ENCODE measurements around the gene FSIP1. TPM values are rescaled to one million over a fixed set of nuclear protein-coding genes. Genes with fewer than 3 reads are reported as not detected.

The FSIP1 gene
- total RNA-seq, 2 donors from 2014 or later, result 4.1 to 5.3 TPM

GRCh38 chr15:39628144-39628508 is 154.5 kb downstream of the FSIP1 start:
- peaks cover 36% of the 10 kb centered on the region for H3K4me1 ChIP-seq
- no peak overlapping the region for H3K9ac ChIP-seq (ENCODE audit: low read depth in 2 of 2, low read length in 2 of 2)
- intact Hi-C loops (cut with DNase I), result no loop called here
- H3K36me3 ChIP-seq, result no peaks in the 10 kb centered on the region
- no peak overlapping the region for H3K4me3 ChIP-seq
- no peaks in the 10 kb centered on the region for H3K9me3 ChIP-seq
- no peak for TF ChIP-seq CTCF (IDR thresholded peaks at IDR 0.05)
- no peaks in the 10 kb centered on the region for H3K27me3 ChIP-seq
- peak overlapping the region; percentile 73 for H3K27ac ChIP-seq
- no peak for DNase-seq

- H3K27me3 ChIP-seq, result no peaks in the 10 kb centered on the region
- DNase-seq, result no peak
- intact Hi-C loops (cut with DNase I), result no loop called here
- no peak overlapping the region for H3K27ac ChIP-seq
- no peak for TF ChIP-seq CTCF (IDR thresholded peaks at IDR 0.05)
- H3K4me1 ChIP-seq, result peaks cover 36% of the 10 kb centered on the region
- no peaks in the 10 kb centered on the region for H3K9me3 ChIP-seq
- H3K36me3 ChIP-seq, result no peaks in the 10 kb centered on the region
- no peak overlapping the region for H3K4me3 ChIP-seq
- H3K9ac ChIP-seq (ENCODE audit: low read depth in 2 of 2, low read length in 2 of 2), result peak overlapping the region in 1 of 2 donors; percentile 22
These were observed 155.0 kb downstream of the FSIP1 start for GRCh38 chr15:39627451-39628143.

- TF ChIP-seq CTCF (IDR thresholded peaks at IDR 0.05), result no peak
- H3K36me3 ChIP-seq, result no peaks in the 10 kb centered on the region
- H3K9ac ChIP-seq (ENCODE audit: low read depth in 2 of 2, low read length in 2 of 2), result no peak overlapping the region
- peaks cover 34% of the 10 kb centered on the region for H3K4me1 ChIP-seq
- intact Hi-C loops (cut with DNase I), result no loop called here
- DNase-seq, result no peak
- H3K27me3 ChIP-seq, result no peaks in the 10 kb centered on the region
- H3K4me3 ChIP-seq, result no peak overlapping the region
- H3K27ac ChIP-seq, result peak overlapping the region; percentile 87
- H3K9me3 ChIP-seq, result no peaks in the 10 kb centered on the region
These were observed 156.8 kb downstream of the FSIP1 start for GRCh38 chr15:39625856-39626255.

GRCh38 chr15:39625451-39625850 is 157.2 kb downstream of the FSIP1 start:
- intact Hi-C loops (cut with DNase I), result no loop called here
- peaks cover 30% of the 10 kb centered on the region for H3K4me1 ChIP-seq

DNA sequence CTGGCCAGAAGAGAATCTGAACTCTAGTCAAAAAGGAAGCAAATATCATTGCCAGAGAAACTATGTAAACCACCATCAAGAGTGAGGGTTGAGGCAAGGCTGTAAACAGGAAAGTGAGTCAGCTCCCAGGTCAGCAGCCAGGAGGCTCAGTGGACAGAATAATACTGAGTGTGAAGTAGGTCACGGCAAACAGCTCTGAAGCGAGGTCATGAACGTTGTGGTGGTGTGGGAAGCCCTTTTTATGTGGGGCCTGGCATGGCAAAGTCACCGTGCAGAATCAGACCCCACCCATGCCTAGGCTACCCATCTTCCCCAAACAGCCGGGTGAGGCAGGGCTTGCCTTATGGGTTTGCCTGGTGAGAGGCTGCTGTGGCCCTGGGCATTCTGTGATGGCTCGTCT is 157.8 kb downstream of the FSIP1 start:
- no peak for TF ChIP-seq CTCF (IDR thresholded peaks at IDR 0.05)
- intact Hi-C loops (cut with DNase I), result no loop called here
- no peaks in the 10 kb centered on the region for H3K36me3 ChIP-seq
- peak; percentile 77 for DNase-seq
- H3K27ac ChIP-seq, result peak overlapping the region; percentile 87
- H3K9me3 ChIP-seq, result no peaks in the 10 kb centered on the region
- H3K9ac ChIP-seq (ENCODE audit: low read depth in 2 of 2, low read length in 2 of 2), result peak overlapping the region in 1 of 2 donors; percentile 58
- no peaks in the 10 kb centered on the region for H3K27me3 ChIP-seq
- H3K4me3 ChIP-seq, result no peak overlapping the region
- peaks cover 25% of the 10 kb centered on the region for H3K4me1 ChIP-seq

More at GRCh38 chr15:39625451-39625850, 157.2 kb downstream of the FSIP1 start:
- Histone ChIP-seq H3K9me3 (no peaks in the 10 kb centered on the region), H3K4me3 (no peak overlapping the region), H3K36me3 (no peaks in the 10 kb centered on the region), H3K27me3 (no peaks in the 10 kb centered on the region), H3K27ac (peak overlapping the region; percentile 87), H3K9ac (ENCODE audit: low read depth in 2 of 2, low read length in 2 of 2) (peak overlapping the region in 1 of 2 donors; percentile 58)
- no peak for TF ChIP-seq CTCF (IDR thresholded peaks at IDR 0.05)
- DNase-seq, result no peak

Measured in colonic mucosa (tissue), 4 donors.